ENCODE measurements around the gene AGFG1. TPM values are rescaled to one million over a fixed set of nuclear protein-coding genes. Genes with fewer than 3 reads are reported as not detected.

AGFG1 gene
- total RNA-seq, 1 experiment from 2014 or later, result 72.5 TPM

DNA sequence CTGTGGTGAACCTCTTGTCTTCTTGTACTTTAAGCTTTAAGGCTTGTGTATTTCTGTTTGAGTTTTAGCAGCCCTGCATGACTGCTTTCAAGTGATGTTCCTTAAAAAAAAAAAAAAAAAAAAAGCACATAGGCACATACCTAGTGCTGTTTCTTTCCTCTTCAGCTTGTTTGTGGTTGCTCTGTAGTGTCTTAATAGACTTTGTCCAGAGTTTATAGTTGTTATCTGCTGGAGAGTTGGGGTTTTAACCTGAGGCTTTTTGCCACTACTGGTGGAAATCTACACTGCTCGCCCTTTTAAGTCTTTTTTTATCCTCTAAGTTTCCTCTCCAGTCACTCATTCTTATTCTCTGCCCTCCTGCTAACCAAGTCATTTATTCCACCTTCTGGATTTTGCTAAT is 34.5 kb downstream of the AGFG1 start:
- ChIA-PET CTCF (interaction anchor here (0.5 to 1.3 kb wide), 2 partner anchors 100 to 270 kb away, joined by 3 to 4 read pairs; no protein-coding TSS in a partner anchor), RAD21 (ENCODE audit: low non-redundant PET in 1 of 2, low total read pairs in 2 of 2, uncharacterized antibody in 2 of 2, unreplicated experiment in 2 of 2) (no interaction called here), POLR2A (no interaction called here)
- Histone ChIP-seq H3K4me2 (ENCODE audit: low read length) (peak overlapping the region; percentile 32), H3K9me2 (ENCODE audit: insufficient read depth) (no peaks in the 10 kb centered on the region), H3K4me3 (replicated peaks in 1 of 2; ENCODE audit: low read depth in 1 of 2, low read length in 2 of 2) (no peak overlapping the region), H3K27me3 (ENCODE audit: insufficient read depth, low read length) (no peaks in the 10 kb centered on the region), H3K9me3 (ENCODE audit: control insufficient read depth in 1 of 2, insufficient read depth in 1 of 2, low read depth in 1 of 2, low read length in 2 of 2) (no peaks in the 10 kb centered on the region), H3K36me3 (ENCODE audit: control insufficient read depth in 1 of 2, insufficient read depth in 2 of 2, low read length in 2 of 2) (no peaks in the 10 kb centered on the region), H3K9ac (ENCODE audit: low read length) (no peak overlapping the region), H3K4me1 (ENCODE audit: control insufficient read depth in 1 of 2, insufficient read depth in 2 of 2, low read length in 2 of 2) (peaks cover 67 to 75% of the 10 kb centered on the region in 2 experiments), H2AFZ (ENCODE audit: low read depth, low read length, poor library complexity, severe bottlenecking) (no peak overlapping the region), H3K27ac (ENCODE audit: low read depth, low read length) (0 out of 2 replicates have a peak overlapping the region, but pooled peaks have one; percentile 3), H3K79me2 (ENCODE audit: insufficient read depth, low read length) (peaks cover 99% of the 10 kb centered on the region), H4K20me1 (ENCODE audit: insufficient read depth) (peaks cover 8% of the 10 kb centered on the region; the same call in 1 of the 2 replicates)
- BruUV-seq (replicated peaks), result no TSS peak
- ATAC-seq, result no peak
- DNase-seq (ENCODE audit: low read depth, low spot score), result no peak
- no peak for TF ChIP-seq ZFX (IDR thresholded peaks at IDR 0.05)
- TF ChIP-seq RAD21 (IDR thresholded peaks at IDR 0.05; ENCODE audit: low read depth), result no peak
- no peak for TF ChIP-seq TCF7L2 (IDR thresholded peaks at IDR 0.05; ENCODE audit: borderline replicate concordance, extremely low read depth, insufficient read depth, insufficient read length)
- TF ChIP-seq, protein P1, sequence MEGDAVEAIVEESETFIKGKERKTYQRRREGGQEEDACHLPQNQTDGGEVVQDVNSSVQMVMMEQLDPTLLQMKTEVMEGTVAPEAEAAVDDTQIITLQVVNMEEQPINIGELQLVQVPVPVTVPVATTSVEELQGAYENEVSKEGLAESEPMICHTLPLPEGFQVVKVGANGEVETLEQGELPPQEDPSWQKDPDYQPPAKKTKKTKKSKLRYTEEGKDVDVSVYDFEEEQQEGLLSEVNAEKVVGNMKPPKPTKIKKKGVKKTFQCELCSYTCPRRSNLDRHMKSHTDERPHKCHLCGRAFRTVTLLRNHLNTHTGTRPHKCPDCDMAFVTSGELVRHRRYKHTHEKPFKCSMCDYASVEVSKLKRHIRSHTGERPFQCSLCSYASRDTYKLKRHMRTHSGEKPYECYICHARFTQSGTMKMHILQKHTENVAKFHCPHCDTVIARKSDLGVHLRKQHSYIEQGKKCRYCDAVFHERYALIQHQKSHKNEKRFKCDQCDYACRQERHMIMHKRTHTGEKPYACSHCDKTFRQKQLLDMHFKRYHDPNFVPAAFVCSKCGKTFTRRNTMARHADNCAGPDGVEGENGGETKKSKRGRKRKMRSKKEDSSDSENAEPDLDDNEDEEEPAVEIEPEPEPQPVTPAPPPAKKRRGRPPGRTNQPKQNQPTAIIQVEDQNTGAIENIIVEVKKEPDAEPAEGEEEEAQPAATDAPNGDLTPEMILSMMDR (IDR thresholded peaks at IDR 0.05 in 2 of 3, conservative IDR thresholded peaks at IDR 0.05 in 1 of 3; ENCODE audit: borderline replicate concordance in 1 of 3, insufficient read depth in 1 of 3, low read depth in 2 of 3, low read length in 2 of 3), result no peak
- TF ChIP-seq EZH2phosphoT487 (IDR thresholded peaks at IDR 0.05; ENCODE audit: borderline replicate concordance), result no peak
- no peak for TF ChIP-seq POLR2AphosphoS5 (IDR thresholded peaks at IDR 0.05; ENCODE audit: low read depth, low read length)
- TF ChIP-seq POLR2A (IDR thresholded peaks at IDR 0.05; ENCODE audit: borderline replicate concordance, extremely low read depth, insufficient read depth, insufficient read length), result no peak
- TF ChIP-seq, protein P2, sequence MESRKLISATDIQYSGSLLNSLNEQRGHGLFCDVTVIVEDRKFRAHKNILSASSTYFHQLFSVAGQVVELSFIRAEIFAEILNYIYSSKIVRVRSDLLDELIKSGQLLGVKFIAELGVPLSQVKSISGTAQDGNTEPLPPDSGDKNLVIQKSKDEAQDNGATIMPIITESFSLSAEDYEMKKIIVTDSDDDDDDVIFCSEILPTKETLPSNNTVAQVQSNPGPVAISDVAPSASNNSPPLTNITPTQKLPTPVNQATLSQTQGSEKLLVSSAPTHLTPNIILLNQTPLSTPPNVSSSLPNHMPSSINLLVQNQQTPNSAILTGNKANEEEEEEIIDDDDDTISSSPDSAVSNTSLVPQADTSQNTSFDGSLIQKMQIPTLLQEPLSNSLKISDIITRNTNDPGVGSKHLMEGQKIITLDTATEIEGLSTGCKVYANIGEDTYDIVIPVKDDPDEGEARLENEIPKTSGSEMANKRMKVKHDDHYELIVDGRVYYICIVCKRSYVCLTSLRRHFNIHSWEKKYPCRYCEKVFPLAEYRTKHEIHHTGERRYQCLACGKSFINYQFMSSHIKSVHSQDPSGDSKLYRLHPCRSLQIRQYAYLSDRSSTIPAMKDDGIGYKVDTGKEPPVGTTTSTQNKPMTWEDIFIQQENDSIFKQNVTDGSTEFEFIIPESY (IDR thresholded peaks at IDR 0.05; ENCODE audit: extremely low read depth, insufficient replicate concordance, low read length), result no peak
- TF ChIP-seq, protein P3, sequence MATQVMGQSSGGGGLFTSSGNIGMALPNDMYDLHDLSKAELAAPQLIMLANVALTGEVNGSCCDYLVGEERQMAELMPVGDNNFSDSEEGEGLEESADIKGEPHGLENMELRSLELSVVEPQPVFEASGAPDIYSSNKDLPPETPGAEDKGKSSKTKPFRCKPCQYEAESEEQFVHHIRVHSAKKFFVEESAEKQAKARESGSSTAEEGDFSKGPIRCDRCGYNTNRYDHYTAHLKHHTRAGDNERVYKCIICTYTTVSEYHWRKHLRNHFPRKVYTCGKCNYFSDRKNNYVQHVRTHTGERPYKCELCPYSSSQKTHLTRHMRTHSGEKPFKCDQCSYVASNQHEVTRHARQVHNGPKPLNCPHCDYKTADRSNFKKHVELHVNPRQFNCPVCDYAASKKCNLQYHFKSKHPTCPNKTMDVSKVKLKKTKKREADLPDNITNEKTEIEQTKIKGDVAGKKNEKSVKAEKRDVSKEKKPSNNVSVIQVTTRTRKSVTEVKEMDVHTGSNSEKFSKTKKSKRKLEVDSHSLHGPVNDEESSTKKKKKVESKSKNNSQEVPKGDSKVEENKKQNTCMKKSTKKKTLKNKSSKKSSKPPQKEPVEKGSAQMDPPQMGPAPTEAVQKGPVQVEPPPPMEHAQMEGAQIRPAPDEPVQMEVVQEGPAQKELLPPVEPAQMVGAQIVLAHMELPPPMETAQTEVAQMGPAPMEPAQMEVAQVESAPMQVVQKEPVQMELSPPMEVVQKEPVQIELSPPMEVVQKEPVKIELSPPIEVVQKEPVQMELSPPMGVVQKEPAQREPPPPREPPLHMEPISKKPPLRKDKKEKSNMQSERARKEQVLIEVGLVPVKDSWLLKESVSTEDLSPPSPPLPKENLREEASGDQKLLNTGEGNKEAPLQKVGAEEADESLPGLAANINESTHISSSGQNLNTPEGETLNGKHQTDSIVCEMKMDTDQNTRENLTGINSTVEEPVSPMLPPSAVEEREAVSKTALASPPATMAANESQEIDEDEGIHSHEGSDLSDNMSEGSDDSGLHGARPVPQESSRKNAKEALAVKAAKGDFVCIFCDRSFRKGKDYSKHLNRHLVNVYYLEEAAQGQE (IDR thresholded peaks at IDR 0.05; ENCODE audit: low read depth), result no peak
- no peak for TF ChIP-seq SRF (IDR thresholded peaks at IDR 0.05; ENCODE audit: low read depth)
- TF ChIP-seq SIN3A (IDR thresholded peaks at IDR 0.05; ENCODE audit: low read depth), result no peak
- TF ChIP-seq CEBPB (IDR thresholded peaks at IDR 0.05; ENCODE audit: low read depth), result no peak
- TF ChIP-seq, protein P4, sequence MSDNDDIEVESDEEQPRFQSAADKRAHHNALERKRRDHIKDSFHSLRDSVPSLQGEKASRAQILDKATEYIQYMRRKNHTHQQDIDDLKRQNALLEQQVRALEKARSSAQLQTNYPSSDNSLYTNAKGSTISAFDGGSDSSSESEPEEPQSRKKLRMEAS (IDR thresholded peaks at IDR 0.05), result no peak
- intact Hi-C loops (cut with micrococcal nuclease), result no loop called here

All from HCT116 (cell line).